SKM-1 treated with dmso at 0.1 percent for 144 hours (cell line): ENCODE data around the gene PAPPA.

ENCODE experiments used
- DNase-seq: peaks from one replicate; lab custom pipeline; 2025; ENCODE audit not compliant: unreplicated experiment; lab: John Stamatoyannopoulos, UW

Gene PAPPA

GRCh38 chr9:116153765-116154333, at the start of gene PAPPA:
PAPPA (plus strand) TSS chr9:116153791; CDS start chr9:116154173, 382 bp downstream.
- DNase-seq, result no peak

DNA sequence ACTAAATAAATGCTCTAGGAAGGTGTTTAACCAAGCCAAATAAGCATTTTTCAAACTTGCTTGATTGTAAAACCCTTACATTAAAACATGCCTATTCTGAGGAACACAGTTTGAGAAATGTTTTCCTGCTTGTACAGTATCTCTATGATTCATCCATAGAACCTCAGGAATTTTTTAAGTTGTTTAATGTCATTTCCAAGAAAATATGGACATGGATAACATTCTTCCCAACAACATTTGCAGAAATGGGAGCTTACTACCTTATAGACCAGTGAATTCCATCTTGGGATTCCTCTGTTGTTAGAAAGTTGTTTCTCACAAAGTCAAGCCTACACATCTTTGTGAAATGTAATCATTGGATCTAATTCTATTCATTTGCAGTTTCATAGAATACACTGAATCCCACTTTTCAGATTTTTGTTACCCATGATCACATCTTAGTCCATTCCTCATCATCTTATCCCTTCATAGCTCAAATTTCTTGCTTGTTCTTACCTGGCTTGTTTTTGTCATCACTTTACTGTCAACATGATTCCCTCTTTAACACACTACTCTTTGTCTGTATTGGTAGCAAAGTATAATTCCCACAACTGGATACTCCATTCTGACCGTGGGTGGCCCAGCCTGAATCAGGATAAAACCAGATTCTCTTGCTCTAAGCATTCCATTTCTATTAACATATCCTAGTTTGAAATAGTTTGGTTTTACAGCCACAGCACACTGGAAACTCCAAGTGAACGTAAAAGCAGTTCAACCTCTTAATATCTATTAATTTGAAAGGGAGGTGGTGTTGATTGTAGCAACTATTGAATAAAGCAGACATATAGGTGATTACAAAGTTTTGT, 49.4 kb upstream of the PAPPA start:
- DNase-seq, result no peak

DNA sequence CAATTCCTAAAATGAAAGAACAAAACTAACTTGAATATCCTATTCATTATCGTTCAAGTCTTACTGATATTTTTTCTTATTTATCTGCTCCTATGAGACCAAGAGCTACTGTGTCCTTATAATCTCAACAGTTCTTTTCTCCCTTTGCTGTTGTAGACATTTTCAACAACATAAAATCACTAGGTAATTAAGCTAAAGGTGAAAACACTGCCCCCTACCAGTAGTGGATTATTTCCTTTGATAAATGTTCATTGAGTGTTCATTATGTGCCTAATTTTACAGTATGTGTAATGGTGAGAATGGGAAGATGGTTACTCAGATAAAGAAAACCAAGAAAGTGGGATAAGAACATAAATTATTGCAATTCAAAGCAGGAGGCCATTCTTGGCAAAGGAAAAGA, 41.4 kb upstream of the PAPPA start:
- no peak for DNase-seq

GRCh38 chr9:116115761-116116353, 37.7 kb upstream of the PAPPA start:
- DNase-seq, result no peak

- no peak for DNase-seq
Observed at GRCh38 chr9:116116393-116116792, 37.2 kb upstream of the PAPPA start.

DNA sequence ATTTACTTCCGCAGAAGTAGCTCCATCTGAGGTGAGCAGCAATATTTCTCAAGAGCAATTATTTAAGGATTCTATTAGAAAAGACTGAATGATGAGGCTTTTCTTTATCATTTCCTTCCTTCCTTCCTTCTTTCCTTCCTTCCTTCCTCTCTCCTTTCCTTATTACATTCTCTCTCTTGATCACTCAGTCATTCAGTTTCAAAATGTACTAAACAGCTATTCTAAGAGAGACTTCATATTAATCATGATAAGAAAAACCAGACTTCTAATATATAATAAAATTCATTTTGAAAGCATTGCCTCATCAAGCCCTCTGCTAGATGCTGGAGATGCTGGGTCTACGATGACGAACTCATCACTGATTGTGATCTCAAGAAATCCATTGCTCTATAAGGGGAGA, 30.4 kb upstream of the PAPPA start:
- DNase-seq, result no peak

DNA sequence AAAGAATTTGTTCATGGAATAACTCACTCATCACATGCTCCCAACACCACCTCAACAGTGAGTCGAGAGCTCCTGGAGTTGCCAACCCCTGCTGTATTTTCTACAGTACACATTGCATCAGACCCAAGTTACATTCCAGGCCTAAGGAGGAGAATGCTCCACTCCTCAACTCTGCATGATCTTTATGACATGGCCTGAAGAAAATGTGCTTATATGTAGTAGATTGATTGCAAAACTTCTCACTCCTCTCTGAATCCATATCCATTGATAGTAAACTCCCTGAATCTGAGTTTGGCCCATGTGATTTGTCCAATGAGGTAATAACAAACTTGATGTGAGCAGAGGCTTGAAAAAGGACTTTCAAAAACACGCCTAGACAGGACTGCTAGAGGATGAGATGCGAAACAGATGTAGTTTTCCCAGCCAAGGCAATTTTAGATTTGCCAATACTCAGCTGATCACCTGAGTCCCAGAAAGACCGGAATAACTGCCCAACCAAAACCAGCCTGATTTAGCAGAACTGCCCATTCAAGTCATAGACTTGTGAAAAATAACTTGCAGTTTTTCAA, 29.0 kb upstream of the PAPPA start:
- no peak for DNase-seq

- no peak for DNase-seq
Observed at GRCh38 chr9:116133163-116133562, 20.4 kb upstream of the PAPPA start.

GRCh38 chr9:116134975-116135374, 18.6 kb upstream of the PAPPA start:
- no peak for DNase-seq

GRCh38 chr9:116137010-116137409, 16.6 kb upstream of the PAPPA start:
- no peak for DNase-seq

DNA sequence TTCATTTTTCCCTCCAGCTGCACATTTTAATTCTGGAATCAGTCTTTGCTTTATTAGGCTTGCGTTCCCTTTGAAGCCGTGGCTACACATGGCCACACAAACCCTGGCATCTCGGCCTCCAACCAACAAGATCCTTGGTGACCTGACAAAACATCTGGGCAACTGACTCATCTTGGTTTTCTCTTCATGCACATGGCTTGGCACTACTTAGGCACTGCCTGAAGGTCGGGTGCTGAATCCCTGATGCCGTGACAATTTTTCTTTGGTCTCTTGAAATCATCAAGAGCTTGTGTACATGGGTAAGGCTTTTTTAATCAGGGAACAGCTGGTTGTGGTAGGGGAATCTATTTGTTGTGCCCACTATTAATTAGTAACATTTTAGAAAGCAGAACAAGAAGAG, 16.0 kb upstream of the PAPPA start:
- DNase-seq, result no peak

DNA sequence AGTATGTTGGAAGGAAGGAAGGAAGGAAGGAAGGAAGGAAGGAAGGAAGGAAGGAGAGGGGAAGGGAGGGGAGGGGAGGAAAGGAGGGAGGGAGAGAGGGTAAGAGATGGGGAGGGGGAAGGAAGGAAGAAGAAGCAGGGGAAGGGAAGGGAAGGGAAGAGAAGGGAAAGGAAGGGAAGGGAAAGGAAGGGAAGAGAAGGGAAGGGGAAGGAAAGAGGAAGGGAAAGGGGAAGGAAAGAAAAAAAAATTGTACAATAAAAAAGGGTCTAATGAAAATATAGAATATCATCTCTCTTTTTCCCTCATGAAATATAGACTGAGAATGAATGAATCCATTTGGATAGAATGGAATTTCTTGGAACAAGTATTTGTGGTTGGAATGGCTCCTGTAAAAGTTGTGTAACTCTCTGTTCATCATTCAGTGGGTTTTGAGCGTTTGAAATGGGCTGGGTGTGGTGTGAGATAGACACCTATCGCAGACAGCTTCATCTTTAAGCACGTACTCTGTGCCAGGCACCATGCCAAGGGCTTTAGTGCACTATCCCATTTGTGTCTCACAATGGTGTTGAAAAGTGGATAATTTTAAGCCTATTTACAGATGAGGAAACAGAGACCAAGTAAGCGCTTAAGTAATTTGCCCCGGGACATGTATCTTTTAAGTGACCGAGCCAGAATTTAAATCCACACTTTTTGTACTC, 11.6 kb upstream of the PAPPA start:
- no peak for DNase-seq

DNA sequence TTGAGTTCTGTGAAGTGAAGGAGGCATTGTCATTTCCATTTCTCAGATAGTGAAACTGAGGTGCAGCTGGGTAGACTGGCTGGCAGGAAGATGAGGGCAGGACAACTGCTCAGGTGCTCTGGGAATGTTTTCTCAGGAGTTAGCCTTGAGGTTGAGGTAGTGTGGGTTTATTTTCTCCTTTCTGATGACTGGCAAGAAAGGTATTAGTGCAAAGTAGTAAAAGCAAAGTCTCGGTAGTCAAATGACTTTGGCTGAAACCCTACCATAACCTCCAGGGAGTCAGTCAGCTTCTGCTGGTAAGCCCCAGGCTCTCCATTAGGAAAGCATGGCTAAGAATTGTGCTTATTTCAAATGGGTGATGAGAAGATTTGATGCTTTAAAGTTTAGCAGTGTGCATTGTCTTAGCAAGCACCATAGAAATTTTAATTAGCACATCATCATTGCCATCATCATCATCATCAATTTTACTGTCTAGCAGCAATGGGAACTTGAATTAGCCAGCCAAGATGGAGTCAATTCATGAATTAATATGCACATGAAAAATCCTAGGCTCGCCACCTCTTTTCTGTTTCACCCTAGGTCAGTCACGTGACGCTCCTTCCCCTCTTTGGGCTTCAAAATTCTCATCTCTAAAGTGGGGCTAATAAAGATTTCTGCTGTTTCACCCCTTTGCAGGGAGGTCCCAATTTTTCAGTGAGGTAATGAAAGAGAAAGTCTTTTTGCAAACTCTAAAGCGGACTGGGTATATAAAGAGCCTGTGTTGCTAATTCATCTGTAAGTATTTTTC, 10.7 kb upstream of the PAPPA start:
- DNase-seq, result no peak

- no peak for DNase-seq
Observed at GRCh38 chr9:116144038-116144437, 9.6 kb upstream of the PAPPA start.

- DNase-seq, result no peak
Observed at GRCh38 chr9:116144555-116144954, 9.0 kb upstream of the PAPPA start.

DNA sequence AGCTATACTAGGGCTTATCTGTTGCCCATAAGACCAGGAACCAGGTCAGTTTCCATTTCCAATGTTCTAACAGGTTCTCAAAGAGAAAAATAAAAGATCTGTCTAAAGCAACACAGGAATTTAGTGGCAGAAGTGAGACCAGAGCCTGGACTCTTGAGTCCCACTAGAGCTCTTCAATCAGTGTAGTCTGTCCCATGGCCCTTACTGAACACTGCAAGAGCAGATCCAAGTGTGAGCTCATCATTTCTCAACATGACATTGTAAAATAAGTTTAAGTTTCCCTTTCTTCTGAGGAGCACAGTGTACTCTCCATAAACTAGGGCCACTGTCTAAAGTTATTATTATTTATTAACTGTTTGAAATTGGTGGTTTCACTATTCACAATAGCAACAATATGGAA, 8.6 kb upstream of the PAPPA start:
- DNase-seq, result no peak

GRCh38 chr9:116147821-116148220, 5.8 kb upstream of the PAPPA start:
- DNase-seq, result no peak

DNA sequence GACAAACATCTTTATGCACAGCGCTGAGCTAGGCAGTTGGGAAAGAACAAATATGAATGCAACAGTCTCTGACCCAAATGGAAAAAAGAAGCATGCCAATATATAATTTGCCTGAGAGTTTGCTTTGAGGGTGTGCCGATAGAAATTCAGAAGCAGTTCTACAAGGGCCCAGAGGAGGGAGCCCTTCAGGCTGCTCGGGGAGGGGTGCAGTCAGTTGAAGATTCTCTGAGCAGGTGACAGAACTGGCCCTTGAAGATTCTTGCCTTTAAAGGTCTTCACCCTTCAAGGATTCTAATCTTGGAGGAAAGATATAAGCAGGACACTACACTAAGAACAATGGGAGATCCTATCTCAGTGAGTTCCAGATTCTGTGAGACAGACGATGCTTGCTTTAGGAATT, 3.7 kb upstream of the PAPPA start:
- DNase-seq, result no peak

DNA sequence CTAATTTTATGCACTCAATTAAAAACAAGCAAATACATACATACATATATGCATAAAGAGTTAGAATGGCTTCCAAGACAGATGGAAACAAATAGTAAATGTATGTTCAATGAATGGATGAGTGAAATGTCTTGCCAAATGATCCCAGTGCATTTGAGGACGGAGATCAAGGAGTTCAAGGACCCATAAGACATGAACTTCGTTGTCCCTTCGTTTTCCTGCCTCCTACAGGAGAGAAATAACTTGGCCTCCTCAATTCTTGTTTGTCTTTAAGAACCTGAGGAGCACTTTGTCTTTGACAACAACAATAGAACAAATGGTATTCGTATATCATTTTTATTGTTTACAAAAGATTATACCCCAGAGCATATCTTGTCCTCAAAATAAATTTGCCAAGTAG, 2.4 kb upstream of the PAPPA start:
- no peak for DNase-seq

- no peak for DNase-seq
Observed at GRCh38 chr9:116151966-116152381, 1.6 kb upstream of the PAPPA start.

DNA sequence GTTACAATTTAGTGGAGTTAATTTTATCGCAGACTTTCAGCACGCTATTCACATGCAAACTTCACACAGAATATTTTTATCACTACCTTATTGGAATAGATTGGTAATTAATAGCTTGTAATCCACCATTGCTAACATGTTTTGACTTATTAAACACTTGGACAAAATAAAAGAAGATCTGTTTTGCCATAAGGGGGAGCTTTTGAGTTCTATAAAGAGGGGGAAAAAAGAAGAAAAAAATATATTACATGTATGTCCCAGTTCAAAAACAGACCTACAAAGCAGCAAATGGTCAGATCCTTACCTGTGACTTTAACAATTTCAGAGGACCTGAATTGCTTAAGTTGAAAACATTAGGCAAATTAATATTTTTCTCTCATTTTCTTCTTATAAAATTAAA, 1.2 kb upstream of the PAPPA start:
- DNase-seq, result no peak
